ENCODE results near the gene TUBB1.

Gene TUBB1

DNA sequence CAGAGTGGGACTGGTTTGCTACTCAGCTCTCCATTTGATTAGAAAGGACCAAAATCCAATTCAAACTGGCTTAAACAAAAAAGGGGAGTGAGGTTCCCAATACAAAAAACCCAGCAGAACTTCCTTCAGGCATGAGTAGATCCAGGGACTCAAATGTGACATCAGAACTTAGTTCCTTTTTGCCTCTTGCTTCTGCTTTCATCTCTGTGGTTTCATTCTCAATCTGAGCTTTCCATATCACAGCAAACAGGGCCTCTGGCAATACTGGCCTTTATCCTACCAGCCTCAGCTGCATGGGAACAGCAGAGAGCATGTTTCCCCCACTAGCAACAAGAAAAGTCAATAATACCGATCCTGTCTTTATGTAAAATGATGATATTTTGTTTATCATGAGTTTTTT, 52.0 kb downstream of the TUBB1 start:
- TF ChIP-seq EZH2phosphoT487 (conservative IDR thresholded peaks at IDR 0.05; ENCODE audit: low read length), result no peak
- TF ChIP-seq CTCF (IDR thresholded peaks at IDR 0.05; ENCODE audit: insufficient read depth, low read length, poor library complexity, severe bottlenecking), result no peak
- no peaks in the 10 kb centered on the region for H3K9me3 ChIP-seq (ENCODE audit: insufficient read depth, low read length)
- no peak overlapping the region for H3K4me2 ChIP-seq (ENCODE audit: low read depth, low read length, poor library complexity, severe bottlenecking)
- H3K27ac ChIP-seq (ENCODE audit: low read depth, low read length), result no peak overlapping the region
- no peaks in the 10 kb centered on the region for H3F3A ChIP-seq (ENCODE audit: insufficient read depth)
- no peak overlapping the region for H3K4me3 ChIP-seq (ENCODE audit: insufficient read depth, low read length, poor library complexity, severe bottlenecking)
- no peak overlapping the region for H3K9ac ChIP-seq (ENCODE audit: low read length)
- H3K27me3 ChIP-seq (ENCODE audit: low read length), result no peaks in the 10 kb centered on the region
- H3K79me2 ChIP-seq (ENCODE audit: insufficient read depth, low read length), result no peaks in the 10 kb centered on the region
- no peak overlapping the region for H2AFZ ChIP-seq (ENCODE audit: low read depth, low read length, severe bottlenecking)
- no peaks in the 10 kb centered on the region for H3K36me3 ChIP-seq (ENCODE audit: low read length)
- H3K9me2 ChIP-seq (replicated peaks; ENCODE audit: insufficient read depth, low read length), result no peaks in the 10 kb centered on the region
- H4K20me1 ChIP-seq (ENCODE audit: low read depth, low read length), result no peaks in the 10 kb centered on the region

DNA sequence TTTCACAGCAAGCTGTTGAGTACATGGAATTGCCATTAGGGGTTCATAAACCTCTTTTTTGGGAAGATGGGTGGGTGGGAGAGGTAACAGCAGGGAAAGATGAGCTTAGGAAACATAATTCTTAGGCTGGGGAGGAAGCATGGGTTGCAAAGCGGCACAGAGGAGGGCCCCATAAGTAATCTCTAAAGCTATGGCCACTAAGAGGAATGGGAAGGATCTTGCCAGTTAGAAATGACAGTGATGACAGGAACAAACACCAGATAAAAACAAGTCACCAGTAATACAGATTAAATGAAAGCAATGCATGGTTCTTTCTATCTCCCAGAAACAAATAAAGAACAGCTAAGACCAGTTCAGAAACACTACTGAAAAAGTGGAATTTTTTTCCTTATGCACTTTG, 54.4 kb downstream of the TUBB1 start:
- H3K9ac ChIP-seq (ENCODE audit: low read length), result no peak overlapping the region
- no peak overlapping the region for H2AFZ ChIP-seq (ENCODE audit: low read depth, low read length, severe bottlenecking)
- H4K20me1 ChIP-seq (ENCODE audit: low read depth, low read length), result no peaks in the 10 kb centered on the region
- H3K9me3 ChIP-seq (ENCODE audit: insufficient read depth, low read length), result no peaks in the 10 kb centered on the region
- no peaks in the 10 kb centered on the region for H3K36me3 ChIP-seq (ENCODE audit: low read length)
- no peaks in the 10 kb centered on the region for H3K79me2 ChIP-seq (ENCODE audit: insufficient read depth, low read length)
- no peak for TF ChIP-seq EZH2phosphoT487 (conservative IDR thresholded peaks at IDR 0.05; ENCODE audit: low read length)
- no peak for TF ChIP-seq CTCF (IDR thresholded peaks at IDR 0.05; ENCODE audit: insufficient read depth, low read length, poor library complexity, severe bottlenecking)
- H3K4me3 ChIP-seq (ENCODE audit: insufficient read depth, low read length, poor library complexity, severe bottlenecking), result no peak overlapping the region
- H3K27ac ChIP-seq (ENCODE audit: low read depth, low read length), result no peak overlapping the region
- H3K9me2 ChIP-seq (replicated peaks; ENCODE audit: insufficient read depth, low read length), result no peaks in the 10 kb centered on the region
- no peaks in the 10 kb centered on the region for H3K27me3 ChIP-seq (ENCODE audit: low read length)
- no peaks in the 10 kb centered on the region for H3F3A ChIP-seq (ENCODE audit: insufficient read depth)
- no peak overlapping the region for H3K4me2 ChIP-seq (ENCODE audit: low read depth, low read length, poor library complexity, severe bottlenecking)

DNA sequence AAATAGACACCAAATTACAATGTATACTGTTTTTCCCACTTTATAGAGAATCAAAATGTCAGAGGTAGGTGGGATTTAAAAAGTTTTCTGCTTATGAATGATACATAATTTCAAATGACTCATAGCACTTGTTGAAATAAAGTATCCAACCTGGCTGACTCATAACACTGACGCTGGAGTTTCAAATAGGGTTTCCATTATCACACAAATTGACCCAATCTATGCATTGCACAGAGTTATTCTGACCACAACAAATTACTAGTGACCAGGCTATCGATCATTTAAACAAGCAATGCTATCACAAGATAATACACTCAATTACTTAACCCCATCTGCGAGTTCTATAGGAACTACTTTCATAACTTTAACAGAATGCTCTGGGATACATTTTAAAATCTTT, 55.2 kb downstream of the TUBB1 start:
- no peaks in the 10 kb centered on the region for H3K36me3 ChIP-seq (ENCODE audit: low read length)
- no peak for TF ChIP-seq EZH2phosphoT487 (conservative IDR thresholded peaks at IDR 0.05; ENCODE audit: low read length)
- TF ChIP-seq CTCF (IDR thresholded peaks at IDR 0.05; ENCODE audit: insufficient read depth, low read length, poor library complexity, severe bottlenecking), result no peak
- H3F3A ChIP-seq (ENCODE audit: insufficient read depth), result no peaks in the 10 kb centered on the region
- no peaks in the 10 kb centered on the region for H3K27me3 ChIP-seq (ENCODE audit: low read length)
- H3K9me3 ChIP-seq (ENCODE audit: insufficient read depth, low read length), result no peaks in the 10 kb centered on the region
- H4K20me1 ChIP-seq (ENCODE audit: low read depth, low read length), result no peaks in the 10 kb centered on the region
- no peak overlapping the region for H3K4me3 ChIP-seq (ENCODE audit: insufficient read depth, low read length, poor library complexity, severe bottlenecking)
- H3K9me2 ChIP-seq (replicated peaks; ENCODE audit: insufficient read depth, low read length), result no peaks in the 10 kb centered on the region
- H3K4me2 ChIP-seq (ENCODE audit: low read depth, low read length, poor library complexity, severe bottlenecking), result no peak overlapping the region
- no peaks in the 10 kb centered on the region for H3K79me2 ChIP-seq (ENCODE audit: insufficient read depth, low read length)
- no peak overlapping the region for H3K9ac ChIP-seq (ENCODE audit: low read length)
- H3K27ac ChIP-seq (ENCODE audit: low read depth, low read length), result no peak overlapping the region
- H2AFZ ChIP-seq (ENCODE audit: low read depth, low read length, severe bottlenecking), result no peak overlapping the region

All from SU-DHL-6 (cell line).